ENCODE measurements around the gene KRT17. TPM values are rescaled to one million over a fixed set of nuclear protein-coding genes. Genes with fewer than 3 reads are reported as not detected.

The KRT17 gene
- total and polyA plus RNA-seq, 8 donors: 4.1 to 85.6 (median 6.6) TPM

GRCh38 chr17:41593306-41593981 is 30.9 kb downstream of the KRT17 start:
- intact Hi-C loops (cut with DNase I): no loop called here
- Histone ChIP-seq H3K27me3 (peaks cover 0 to 27% of the 10 kb centered on the region in 2 donors), H3K27ac (no peak overlapping the region), H3K36me3 (no peaks in the 10 kb centered on the region), H3K4me3 (no peak overlapping the region), H3K4me1 (no peaks in the 10 kb centered on the region), H3K9me3 (no peaks in the 10 kb centered on the region)
- ATAC-seq: no peak
- no peak for DNase-seq
- TF ChIP-seq, protein P1, sequence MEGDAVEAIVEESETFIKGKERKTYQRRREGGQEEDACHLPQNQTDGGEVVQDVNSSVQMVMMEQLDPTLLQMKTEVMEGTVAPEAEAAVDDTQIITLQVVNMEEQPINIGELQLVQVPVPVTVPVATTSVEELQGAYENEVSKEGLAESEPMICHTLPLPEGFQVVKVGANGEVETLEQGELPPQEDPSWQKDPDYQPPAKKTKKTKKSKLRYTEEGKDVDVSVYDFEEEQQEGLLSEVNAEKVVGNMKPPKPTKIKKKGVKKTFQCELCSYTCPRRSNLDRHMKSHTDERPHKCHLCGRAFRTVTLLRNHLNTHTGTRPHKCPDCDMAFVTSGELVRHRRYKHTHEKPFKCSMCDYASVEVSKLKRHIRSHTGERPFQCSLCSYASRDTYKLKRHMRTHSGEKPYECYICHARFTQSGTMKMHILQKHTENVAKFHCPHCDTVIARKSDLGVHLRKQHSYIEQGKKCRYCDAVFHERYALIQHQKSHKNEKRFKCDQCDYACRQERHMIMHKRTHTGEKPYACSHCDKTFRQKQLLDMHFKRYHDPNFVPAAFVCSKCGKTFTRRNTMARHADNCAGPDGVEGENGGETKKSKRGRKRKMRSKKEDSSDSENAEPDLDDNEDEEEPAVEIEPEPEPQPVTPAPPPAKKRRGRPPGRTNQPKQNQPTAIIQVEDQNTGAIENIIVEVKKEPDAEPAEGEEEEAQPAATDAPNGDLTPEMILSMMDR (IDR thresholded peaks at IDR 0.05): no peak

GRCh38 chr17:41592601-41593305 is 31.6 kb downstream of the KRT17 start:
- ATAC-seq (no peak), DNase-seq (no peak)
- no peaks in the 10 kb centered on the region for H3K4me1 ChIP-seq
- H3K27ac ChIP-seq: no peak overlapping the region
- H3K9me3 ChIP-seq: no peaks in the 10 kb centered on the region
- H3K36me3 ChIP-seq: no peaks in the 10 kb centered on the region
- H3K27me3 ChIP-seq: peaks cover 0 to 27% of the 10 kb centered on the region in 2 donors
- intact Hi-C loops (cut with DNase I): no loop called here
- TF ChIP-seq, protein P1 (IDR thresholded peaks at IDR 0.05): no peak
- no peak overlapping the region for H3K4me3 ChIP-seq

GRCh38 chr17:41589301-41589700 is 35.1 kb downstream of the KRT17 start:
- intact Hi-C loops (cut with DNase I): no loop called here
- H3K4me1 ChIP-seq: no peaks in the 10 kb centered on the region
- no peaks in the 10 kb centered on the region for H3K9me3 ChIP-seq
- no peak overlapping the region for H3K27ac ChIP-seq
- TF ChIP-seq, protein P1 (IDR thresholded peaks at IDR 0.05): no peak
- H3K27me3 ChIP-seq: peaks cover 0 to 15% of the 10 kb centered on the region in 2 donors
- H3K36me3 ChIP-seq: no peaks in the 10 kb centered on the region
- DNase-seq (no peak), ATAC-seq (no peak)
- no peak overlapping the region for H3K4me3 ChIP-seq

DNA sequence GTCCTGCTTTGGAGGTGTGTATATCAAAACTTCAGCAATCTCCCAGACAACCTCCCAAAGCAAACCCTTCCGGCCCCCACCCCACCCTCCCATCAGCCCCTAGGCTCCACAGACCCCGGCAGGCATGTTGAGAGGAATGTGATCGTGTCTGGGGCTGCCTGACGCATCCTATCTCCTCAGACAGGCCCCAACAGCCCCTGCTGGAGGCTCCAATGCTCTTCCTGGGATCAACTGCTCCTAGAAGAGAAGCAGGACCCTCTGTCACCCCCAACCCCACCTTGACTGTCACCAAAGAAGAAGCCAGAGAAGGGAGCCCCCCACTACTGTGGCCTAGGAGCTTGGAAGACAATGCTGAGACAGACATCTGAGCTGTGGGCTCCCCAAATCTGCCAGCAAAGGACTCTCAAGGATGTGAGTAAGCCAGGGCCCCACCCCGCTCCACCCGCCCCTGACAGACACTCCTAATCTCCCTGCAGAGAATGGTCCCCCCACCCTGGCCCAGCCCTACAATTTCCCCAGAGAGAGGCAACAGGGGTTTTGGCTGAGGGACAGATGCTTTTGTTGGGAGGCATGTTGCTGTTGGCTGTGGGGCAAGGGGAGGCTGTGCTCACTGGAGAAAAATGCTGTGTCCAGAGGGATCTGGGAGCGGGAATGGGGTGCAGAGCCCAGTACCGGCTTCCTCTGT is 36.1 kb downstream of the KRT17 start:
- Histone ChIP-seq H3K27me3 (peaks cover 0 to 5% of the 10 kb centered on the region in 2 donors), H3K27ac (no peak overlapping the region), H3K4me3 (no peak overlapping the region), H3K36me3 (no peaks in the 10 kb centered on the region), H3K4me1 (no peaks in the 10 kb centered on the region), H3K9me3 (no peaks in the 10 kb centered on the region)
- TF ChIP-seq, protein P1 (IDR thresholded peaks at IDR 0.05): no peak
- DNase-seq: no peak
- intact Hi-C loops (cut with DNase I): no loop called here
- no peak for ATAC-seq
